GM12874 (cell line): ENCODE results near the gene SCNN1G.

ENCODE experiments used
- TF ChIP-seq, protein P1 (sequence below): IDR thresholded peaks from 2 replicates; pipeline ENCODE4 v1.5.1; 2011; ENCODE audit warnings: low read depth, mild to moderate bottlenecking, control low read depth, low read length, moderate library complexity; ENCODE audit not compliant: insufficient read depth

The SCNN1G gene

DNA sequence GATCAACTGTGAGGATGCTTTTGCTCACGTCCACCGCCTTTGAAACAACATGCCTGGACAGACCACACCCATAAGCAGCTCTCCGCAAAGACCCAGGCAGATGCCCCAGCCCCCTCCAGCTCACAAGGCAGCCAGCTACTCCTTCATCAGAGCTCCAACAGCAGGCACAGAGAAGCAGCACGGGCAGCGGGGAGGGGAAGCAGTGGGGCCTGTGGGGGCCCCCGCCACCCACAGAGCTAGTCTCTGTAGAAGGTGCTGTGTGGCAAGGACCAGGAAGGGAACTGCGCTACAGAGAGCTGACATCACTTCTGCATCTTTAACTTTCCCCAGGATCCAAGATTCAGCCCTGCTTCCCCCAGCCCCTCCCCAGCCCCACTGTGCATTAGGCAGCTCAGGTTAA is 10.0 kb upstream of the SCNN1G start:
- TF ChIP-seq, protein P1, sequence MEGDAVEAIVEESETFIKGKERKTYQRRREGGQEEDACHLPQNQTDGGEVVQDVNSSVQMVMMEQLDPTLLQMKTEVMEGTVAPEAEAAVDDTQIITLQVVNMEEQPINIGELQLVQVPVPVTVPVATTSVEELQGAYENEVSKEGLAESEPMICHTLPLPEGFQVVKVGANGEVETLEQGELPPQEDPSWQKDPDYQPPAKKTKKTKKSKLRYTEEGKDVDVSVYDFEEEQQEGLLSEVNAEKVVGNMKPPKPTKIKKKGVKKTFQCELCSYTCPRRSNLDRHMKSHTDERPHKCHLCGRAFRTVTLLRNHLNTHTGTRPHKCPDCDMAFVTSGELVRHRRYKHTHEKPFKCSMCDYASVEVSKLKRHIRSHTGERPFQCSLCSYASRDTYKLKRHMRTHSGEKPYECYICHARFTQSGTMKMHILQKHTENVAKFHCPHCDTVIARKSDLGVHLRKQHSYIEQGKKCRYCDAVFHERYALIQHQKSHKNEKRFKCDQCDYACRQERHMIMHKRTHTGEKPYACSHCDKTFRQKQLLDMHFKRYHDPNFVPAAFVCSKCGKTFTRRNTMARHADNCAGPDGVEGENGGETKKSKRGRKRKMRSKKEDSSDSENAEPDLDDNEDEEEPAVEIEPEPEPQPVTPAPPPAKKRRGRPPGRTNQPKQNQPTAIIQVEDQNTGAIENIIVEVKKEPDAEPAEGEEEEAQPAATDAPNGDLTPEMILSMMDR = no peak

DNA sequence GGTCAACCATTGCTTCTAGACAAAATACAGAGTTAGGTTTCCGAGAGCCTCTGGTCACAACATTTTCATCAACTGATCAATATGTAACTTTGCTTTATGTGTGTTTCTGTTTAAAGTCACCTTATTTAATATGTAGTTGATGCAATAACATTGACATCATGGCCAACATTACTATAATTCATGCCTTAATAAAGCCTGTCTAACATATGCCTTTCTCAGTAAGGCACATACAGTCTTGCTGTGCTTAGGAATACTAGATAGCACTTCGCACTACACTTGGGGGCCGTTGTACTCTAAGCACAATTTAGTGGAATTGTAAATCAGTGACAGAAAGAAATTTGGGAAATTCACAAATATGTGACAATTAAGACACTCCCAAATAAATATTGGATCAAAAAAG is 9.6 kb upstream of the SCNN1G start:
- TF ChIP-seq, protein P1 = no peak

DNA sequence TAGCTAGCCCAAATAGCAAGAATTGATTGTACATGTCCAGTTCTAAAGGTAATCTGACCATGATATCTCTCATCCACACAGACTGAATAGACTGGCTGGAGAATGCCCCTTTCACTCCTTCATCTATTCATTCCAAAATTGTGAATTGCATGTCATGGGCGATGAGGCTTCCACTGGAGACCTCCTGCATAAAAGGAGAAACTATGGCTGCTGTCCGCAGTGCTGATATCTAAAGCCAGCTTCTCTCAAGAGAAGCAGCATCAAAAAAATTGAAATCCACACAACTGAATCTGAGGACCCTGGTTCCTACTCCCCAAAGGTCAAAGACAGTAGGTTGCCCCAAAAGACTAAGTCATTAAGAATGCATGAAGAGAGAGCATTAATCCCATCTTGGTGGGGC is 7.9 kb upstream of the SCNN1G start:
- TF ChIP-seq, protein P1 = no peak

DNA sequence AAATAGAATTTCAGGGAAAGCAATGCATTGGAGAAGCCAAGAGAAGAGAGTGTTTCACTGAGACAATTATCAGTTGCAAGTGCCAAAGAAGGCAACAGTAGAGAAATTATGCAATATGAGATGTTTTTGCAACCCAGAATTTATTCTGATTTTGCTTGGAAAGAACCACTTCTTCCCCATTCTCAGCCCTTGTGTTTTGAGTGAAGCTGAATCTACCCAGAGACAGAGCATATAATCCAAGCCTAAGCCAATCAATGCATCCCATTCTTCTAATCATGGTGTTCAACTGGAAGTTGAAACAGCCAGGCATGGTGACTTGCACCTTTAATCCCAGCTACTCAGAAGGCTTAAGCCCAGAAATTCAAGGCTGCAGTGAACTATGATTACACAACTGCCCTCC is 6.9 kb upstream of the SCNN1G start:
- TF ChIP-seq, protein P1 = no peak

DNA sequence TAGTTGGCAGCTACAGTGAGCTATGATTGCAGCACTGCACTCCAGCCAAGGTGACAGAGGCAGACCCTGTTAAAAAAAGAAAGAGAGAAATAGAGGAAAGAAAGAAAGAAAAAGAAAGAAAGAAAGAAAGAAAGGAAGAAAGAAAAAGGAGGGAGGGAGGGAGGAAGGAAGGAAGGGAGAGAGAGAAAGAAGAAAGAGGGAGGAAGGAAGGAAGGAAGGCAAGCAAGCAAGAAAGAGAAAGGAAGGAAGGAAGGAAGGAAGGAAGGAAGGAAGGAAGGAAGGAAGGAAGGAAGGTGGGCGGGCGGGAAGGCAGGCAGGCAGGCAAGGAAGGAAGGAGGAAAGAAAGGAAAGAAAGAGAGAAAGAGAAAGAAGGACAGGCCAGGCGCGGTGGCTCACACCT is 1.0 kb upstream of the SCNN1G start:
- TF ChIP-seq, protein P1 = no peak

DNA sequence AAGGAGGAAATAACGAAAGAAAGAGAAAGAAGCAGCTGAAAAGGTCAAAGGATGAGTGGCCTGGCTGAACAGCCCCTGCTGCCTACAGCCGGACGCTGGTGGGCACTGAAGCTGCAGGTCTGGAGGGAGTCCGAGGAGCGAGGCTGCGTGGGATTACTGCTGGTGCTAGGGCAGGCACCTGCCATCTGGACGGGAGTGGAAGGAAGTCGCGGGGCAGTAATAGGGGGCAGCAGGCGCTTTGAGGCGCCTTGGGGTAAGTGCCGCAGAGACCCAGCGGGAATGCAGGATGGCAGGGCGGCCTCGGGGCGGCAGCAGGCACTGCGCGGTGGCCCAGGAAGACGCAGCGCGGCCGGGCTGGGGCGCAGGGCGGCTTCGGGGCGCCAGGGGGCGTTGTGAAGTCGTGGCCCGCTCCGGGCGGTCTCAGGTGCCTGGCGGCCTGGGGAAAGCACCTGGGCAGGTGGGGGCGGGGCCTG is 303 bp upstream of the SCNN1G start:
- TF ChIP-seq, protein P1 = peak; percentile 98

DNA sequence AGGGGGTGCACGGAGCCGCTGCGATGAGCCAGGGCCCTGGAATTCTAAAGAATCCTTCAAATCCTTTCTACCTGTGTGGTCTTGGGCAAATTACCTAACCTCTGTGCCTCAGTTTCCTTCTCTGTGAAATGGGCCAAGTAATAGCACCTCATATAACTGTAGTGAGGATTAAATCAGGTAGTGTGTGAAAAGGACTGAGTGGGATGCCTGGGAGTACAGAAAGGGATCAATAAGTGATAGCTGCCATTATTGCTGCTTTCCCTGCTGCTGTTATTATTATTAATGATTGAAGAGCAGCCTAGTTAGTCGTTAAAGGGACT is 958 bp downstream of the SCNN1G start:
- TF ChIP-seq, protein P1 = no peak

DNA sequence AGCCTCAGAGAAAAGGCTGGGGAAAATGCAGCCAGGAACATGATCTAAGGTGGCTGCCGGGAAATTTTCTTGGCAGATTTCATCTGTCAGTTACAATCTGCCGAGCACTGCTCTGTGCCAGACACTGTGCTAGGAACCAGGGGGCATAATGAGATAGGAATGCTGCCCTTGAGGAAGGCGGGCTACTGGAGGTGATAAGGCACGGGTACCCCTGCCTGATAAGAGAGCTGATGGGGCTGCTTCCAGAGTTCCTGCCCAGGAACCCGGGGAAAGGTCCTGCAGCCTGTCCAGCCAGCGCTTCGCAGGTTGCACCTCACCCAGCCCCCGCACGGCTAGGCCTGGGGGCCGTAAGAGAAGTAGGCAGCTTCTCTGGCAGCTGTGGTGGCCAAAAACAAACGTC is 3.1 kb downstream of the SCNN1G start:
- TF ChIP-seq, protein P1 = no peak
